Uterus (tissue), 2 donors: Measurements from ENCODE around the gene FUT2.

Experiments used
- CTCF ChIP-seq, 4 experiments: fragments of 200-600 bp in 2 of 4; fragments of 450-650 bp in 2 of 4; sonication (generic) in 2 of 4; IDR thresholded peaks; one replicate each; pipeline ENCODE4 v1.5.1; 2016 to 2019; ENCODE audit warnings: antibody characterized with exemption in 4 of 4, mild to moderate bottlenecking in 2 of 4, moderate library complexity in 1 of 4
- POLR2A ChIP-seq, 2 donors: fragments of 450-650 bp; IDR thresholded peaks; one replicate each; pipeline ENCODE4 v1.6.1; 2016; ENCODE audit warnings: antibody characterized with exemption in 2 of 2, mild to moderate bottlenecking in 1 of 2, moderate library complexity in 1 of 2

- TF ChIP-seq CTCF (IDR thresholded peaks at IDR 0.05): no peak
- no peak for TF ChIP-seq POLR2A (IDR thresholded peaks at IDR 0.05)
Measured at GRCh38 chr19:48714759-48715675, 19.2 kb downstream of the FUT2 start.
